Spleen (tissue), 7 donors: ENCODE measurements around the gene DOCK10.

Experiments used
- POLR2A ChIP-seq, 3 donors: fragments of 450-650 bp; IDR thresholded peaks; one replicate each; pipeline ENCODE4 v1.5.1; 2017; ENCODE audit warnings: antibody characterized with exemption in 3 of 3, mild to moderate bottlenecking in 1 of 3
- TF ChIP-seq, protein P1 (sequence below), 11 experiments: fragments of 200-600 bp in 7 of 11; fragments of 450-650 bp in 4 of 11; sonication (generic) in 4 of 11; IDR thresholded peaks in 8 of 11; conservative IDR thresholded peaks in 3 of 11; 1 replicate in 7 of 11; 2 replicates in 4 of 11; pipeline versions ENCODE4 v1.4.0 to v1.8.0; 2016 to 2021; ENCODE audit warnings: antibody characterized with exemption in 11 of 11, inconsistent platforms in 4 of 11, mild to moderate bottlenecking in 1 of 11
- donor health status: DM: no; HTN: no; CAD: no; lungs with moderate emphysema.
- donor health status: DM: no; HTN: no; CAD: no.
- donor health status: DM: no; HTN: no; CAD: no.

DNA sequence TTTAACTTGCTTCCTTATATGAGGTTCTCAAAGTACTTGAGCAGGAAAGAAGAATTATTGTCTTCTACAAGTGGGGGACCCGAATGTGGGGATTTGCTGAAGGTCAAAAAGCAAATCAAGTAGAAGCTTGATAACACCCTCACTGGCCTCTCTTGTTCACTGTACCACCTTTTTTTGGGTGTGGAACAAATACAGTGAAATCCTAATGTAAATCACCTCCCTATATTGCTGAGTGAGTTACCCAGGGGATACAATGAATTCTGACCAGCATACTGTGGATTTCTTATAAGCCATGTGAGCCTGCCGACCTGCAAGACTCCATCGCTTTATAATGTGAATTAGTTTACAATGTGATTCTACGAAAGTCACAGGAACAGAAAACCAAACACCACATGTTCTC is 66.5 kb downstream of the DOCK10 start:
- TF ChIP-seq, protein P1, sequence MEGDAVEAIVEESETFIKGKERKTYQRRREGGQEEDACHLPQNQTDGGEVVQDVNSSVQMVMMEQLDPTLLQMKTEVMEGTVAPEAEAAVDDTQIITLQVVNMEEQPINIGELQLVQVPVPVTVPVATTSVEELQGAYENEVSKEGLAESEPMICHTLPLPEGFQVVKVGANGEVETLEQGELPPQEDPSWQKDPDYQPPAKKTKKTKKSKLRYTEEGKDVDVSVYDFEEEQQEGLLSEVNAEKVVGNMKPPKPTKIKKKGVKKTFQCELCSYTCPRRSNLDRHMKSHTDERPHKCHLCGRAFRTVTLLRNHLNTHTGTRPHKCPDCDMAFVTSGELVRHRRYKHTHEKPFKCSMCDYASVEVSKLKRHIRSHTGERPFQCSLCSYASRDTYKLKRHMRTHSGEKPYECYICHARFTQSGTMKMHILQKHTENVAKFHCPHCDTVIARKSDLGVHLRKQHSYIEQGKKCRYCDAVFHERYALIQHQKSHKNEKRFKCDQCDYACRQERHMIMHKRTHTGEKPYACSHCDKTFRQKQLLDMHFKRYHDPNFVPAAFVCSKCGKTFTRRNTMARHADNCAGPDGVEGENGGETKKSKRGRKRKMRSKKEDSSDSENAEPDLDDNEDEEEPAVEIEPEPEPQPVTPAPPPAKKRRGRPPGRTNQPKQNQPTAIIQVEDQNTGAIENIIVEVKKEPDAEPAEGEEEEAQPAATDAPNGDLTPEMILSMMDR (IDR thresholded peaks at IDR 0.05 in 8 of 11, conservative IDR thresholded peaks at IDR 0.05 in 3 of 11), result no peak
- no peak for TF ChIP-seq POLR2A (IDR thresholded peaks at IDR 0.05)
